SK-N-DZ (cell line): ENCODE results near the gene FYCO1.

Experiments used
- DNase-seq: peaks from one replicate; pipeline ENCODE4 v3.0.0-alpha.2; 2015; ENCODE audit warnings: low spot score

Gene FYCO1

DNA sequence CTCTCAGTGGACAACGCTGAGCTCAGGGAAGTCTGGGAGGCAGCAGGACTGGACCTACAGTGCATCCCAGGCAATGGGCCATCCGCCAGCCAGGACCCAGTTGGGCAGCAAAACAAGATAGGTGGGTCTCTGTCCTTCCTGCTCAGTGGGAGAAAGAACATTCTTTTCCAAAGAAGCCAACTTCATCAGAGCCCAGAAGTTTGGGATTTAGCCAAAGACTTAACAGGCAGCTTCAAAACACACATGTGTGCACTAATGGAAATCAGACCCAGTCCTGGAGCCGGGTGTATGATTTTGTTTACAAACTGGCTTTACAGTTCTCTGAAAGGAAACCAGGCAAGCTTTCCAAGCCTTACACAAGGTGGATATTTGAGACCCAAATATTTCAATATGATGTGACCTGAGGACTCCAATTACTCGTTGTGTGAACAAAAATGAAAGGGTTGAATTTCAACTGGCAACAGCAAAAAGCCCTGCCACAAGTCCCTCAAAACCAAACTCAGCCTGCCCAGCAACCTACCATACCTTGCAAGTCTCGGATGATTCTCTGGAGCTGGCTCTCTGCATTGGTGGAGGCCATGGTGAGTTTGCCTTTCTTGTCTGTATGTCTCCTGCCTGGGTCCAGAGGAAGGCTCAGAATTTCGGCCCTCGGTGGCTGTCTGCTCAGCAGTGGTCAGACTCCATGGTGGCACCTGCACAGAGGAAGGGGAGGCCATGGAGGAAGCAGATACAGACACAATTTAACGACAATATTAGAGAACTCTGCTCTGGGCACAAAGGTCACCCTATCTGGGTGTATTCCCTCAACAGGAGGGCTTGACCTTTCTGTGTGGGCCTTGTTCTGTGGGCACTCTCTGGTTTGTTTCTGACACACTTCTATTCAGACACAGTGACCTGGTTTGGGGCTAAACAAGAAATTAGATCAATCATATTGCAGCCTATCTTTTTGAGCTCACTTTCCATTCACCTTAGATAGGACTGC lies 11.0 kb downstream of the FYCO1 start:
- no peak for DNase-seq

DNA sequence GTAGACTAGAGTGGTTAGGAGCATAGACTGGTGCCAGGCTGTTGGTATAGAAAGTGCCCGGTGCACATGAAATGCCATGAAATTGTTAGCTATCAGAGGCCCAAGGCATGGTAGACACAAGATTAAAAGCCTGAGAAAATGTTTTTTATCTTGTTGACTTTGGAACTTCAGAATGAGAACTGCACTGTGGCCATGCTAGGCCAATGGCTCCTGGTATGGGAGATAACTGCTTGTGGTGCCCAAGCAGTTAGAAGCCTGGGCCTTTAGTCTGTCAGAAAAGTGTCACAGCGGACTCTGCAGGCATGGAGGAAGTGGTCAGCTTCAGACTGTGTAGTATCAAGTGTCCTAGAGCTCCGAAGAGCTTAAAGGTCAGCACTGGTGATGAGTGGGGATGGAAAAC lies 11.9 kb downstream of the FYCO1 start:
- DNase-seq: no peak

DNA sequence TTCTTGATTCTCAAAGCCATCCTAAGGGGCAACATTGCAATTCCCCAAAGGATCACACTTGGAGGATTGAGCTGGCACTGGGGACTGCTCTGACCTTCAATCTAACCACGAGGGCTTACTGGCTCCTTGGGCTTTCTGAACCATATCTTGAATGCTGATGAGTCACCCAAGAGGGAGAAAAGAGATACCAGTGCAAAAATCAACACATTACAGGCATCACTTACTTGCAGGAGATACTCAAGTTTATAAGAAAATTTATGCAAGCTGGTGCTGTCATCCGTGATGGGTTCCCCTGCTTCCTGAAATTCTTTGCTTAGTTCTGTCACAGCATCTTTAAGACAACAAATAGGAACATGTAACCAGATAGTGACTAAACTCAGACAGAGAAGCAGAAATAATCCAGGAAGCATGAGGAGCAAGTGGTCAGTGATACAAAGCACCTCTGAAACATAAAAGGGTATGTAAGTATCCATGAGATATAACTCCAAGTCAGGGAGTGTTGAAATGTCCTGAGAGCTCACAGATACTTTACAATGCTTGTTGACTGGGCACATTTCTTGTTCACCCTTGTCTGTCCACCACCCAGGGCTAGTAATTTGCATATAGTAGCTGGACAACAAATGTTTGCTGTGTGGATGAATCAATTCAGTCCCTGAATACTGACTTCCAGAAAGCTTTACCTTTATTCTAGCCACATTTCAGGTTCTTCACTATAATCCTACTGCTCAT lies 14.1 kb downstream of the FYCO1 start:
- no peak for DNase-seq

- DNase-seq: no peak
Observed at GRCh38 chr3:45980819-45981218, 14.8 kb downstream of the FYCO1 start.

DNA sequence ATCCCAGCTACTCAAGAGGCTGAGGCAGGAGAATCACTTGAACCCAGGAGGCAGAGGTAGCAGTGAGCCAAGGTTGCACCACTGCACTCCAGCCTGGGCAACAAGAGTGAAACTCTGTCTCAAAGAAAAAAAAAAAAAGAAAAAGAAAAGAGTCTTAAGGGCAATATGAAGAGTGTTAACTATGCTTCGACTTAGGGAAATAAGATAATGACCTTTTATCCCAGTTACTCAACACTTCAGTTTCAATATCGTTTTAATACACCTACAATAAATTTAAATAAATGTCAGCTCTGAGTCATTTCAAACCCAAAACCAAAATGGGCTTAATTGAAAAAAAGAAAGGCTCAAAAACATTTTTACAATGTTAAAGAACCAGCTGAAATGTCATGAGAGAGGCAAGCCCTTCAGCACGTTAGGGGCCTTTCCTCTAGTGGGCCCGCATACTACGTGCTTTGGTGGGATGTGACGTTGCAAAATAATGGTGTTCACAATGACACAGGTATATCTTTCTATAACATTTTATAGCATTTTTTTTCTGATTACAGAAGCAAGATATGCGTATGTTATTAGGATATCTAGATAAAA lies 15.3 kb downstream of the FYCO1 start:
- DNase-seq: no peak

DNA sequence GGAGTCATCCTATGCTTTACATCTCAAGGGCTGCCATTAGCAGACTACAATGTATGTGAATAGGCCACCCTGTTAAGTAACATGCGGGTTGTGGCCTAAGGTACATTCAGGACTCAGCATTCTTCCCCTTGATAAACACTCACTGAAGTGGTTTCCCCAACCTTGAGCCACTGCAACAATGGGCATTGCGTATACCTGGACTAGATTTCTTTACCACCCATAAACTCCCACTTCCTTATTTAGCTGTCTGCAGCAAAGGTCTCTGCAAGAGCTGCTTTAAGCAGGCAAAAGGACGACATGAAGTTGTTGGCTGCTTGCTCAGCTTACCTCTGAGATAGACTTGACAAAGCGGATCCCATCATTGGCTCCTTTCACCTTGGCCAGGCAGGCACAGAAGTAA lies 16.2 kb downstream of the FYCO1 start:
- DNase-seq: no peak

DNA sequence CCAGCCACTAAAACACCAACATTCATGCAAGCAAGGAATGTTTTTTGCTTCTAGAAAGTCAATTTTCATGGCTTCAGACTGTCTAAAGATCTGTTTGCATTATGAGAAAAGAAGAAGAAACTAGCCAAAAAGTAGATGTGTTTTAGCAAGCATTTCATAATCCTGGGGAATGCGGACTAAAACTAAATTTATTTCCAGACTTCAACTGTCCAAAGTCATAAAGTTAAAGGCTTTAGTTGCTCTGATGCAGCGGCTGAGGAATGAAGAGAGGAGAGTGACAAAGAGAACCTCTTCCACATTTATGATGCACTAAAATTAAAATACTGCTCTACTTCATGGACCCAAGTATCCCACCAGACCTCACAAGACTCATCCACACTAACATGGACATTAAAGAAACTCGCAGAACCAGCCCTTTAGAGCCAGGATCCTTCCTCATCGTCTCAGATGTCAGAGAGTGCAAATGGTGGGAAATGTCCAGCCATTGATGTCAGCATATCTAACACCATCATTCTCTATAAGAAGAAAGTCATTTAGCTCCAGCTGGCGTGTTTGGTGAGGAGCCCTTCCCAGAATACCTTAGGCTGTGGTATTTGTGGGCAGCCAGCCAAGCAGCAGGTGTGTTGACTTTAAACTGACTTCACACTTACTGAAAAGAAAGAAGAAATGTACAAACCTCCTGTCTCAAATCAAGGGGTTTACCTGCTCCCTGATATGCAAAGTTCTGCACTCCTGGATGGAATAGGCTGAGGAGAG lies 17.4 kb downstream of the FYCO1 start:
- DNase-seq: no peak

DNA sequence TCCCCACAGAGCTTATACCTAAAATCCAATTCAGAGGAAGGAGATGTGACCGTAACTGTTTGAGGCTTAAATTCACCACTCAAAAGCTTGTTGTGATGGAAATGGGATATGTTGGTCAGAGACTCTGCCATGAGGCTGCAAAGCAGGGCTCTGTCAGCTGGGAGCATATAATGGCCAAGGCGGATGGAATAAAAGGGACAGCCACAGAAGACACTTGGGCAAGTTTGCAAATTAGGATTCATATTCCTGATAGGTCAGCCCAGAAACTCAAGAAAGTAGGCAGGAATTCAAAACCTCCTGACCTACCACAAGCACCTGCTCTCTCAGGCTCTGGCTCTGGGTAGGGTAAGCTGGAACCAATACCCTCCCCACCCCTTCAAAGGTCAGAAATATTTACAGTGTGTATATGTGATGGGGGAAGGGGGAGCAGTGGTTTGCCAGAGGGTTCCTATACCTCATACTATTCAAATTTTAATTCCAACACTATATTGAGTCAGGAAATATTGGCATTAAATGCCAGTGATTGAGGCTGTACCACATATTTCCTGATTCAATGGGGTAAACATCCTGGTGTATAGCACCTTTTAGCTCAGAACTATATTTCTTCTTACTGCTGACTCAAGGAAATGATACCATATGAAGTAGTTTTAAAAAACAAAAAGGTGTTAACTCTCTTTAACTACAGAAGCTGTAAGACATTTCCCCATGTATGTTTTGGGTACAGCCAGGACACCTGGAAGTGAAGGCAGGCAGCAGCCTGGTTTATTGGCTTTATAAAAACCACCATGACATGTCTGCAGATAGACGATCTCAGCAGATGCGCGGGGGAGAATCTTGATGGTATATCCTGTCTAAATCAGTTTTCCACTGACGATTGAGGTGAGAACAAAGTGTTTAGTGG lies 19.2 kb downstream of the FYCO1 start:
- no peak for DNase-seq

GRCh38 chr3:45975686-45976085 lies 19.9 kb downstream of the FYCO1 start:
- DNase-seq: no peak

- no peak for DNase-seq
Observed at GRCh38 chr3:45974686-45975085, 20.9 kb downstream of the FYCO1 start.

DNA sequence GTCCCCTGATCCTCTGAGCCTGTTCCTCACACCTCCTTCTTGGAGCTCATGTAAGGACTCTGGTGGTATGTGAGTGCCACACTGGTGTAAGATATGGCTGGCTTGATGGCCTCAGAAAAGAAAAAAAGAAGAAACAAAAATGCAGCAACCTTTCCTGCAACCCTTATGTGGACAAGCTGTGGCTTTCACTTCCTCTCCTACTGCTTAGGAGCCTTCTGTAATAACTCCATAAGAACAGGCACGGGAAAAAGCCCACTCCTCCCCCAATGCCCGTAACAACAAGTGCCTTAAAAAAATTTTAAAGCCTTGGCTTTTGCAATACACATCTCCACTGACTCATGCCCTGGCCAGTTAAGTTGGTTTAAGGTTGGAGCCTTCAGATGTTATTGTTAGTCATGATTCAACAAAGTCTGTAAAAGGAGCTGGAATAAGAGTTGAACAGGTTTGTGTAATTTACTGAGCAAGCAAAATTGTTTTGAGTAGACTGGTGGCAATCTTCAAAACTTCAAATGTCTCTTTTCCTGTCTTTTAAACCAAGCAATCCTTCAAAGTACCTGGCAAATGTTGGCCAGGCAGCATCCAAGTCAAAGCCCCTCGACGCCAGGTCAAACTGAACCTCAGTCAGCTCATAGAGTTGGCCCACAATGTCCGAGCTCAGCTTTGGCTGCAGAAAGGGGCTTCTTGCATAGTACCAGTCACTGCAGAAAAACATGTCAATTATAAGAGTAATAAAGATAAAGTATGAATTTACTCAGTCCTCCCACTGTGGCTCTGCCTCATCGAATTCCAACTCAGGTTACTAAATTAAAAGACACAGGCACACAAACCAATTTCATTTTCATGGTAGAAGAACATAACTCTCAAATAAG lies 22.9 kb downstream of the FYCO1 start:
- DNase-seq: no peak

- no peak for DNase-seq
Observed at GRCh38 chr3:45969953-45970352, 25.7 kb downstream of the FYCO1 start.

DNA sequence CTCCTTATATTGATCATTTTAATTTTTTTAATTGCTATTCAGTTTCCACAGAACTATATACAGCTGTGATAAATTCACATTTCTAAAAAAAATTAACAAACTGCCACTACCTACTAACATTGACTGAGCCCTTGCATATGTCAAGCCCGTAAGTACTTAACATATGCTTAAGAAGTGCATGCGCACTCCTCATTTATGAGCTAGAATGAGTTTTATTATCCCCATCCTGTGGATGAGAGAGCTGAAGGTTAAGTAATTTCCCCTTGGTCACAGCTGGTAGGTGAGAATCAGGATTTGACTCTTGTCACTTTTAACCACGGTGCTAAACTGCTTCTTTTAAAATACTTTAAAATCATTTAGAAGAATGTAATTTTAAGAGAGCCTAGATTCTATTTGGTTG lies 26.5 kb downstream of the FYCO1 start:
- no peak for DNase-seq

DNA sequence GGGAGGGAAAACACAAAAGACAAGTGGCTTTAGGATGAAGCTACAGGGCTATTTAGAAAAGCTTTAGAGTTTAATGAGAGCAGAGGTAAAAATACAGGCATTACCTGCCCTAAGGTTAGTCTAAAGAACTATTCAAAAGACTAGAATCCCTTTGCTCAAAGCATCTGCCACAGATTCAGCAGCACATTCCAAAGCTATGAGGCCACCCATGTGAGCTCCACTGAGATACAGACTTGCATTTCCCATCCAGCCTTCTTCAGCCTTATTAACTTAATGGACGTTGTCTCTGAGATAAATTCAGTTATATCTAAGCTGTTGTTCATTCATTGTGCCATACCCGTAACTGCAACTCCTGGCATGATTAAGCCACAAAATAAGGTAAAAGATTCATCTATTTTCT lies 26.9 kb downstream of the FYCO1 start:
- DNase-seq: no peak

DNA sequence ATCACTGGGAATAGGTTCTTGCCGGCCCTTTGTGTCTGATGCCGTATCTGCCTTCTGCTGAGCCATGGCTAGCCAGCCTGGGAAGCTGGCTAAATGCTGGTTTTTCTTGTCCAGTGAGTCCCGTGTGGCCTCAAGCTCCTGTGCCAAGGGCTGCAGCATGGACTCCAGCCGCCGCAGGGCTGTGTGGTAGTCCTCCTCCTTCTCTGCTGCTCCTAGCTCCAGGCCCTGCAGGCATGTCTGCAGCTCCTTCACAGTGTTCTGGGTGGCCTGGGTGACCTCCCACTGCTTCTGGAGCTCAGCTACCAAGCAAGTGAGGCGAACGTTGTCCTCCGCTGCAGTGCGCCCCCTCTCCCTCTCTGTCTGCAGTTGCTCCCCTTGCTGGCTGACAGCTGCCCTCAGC lies 27.5 kb downstream of the FYCO1 start:
- no peak for DNase-seq

- no peak for DNase-seq
Observed at GRCh38 chr3:45967724-45968123, 27.9 kb downstream of the FYCO1 start.

GRCh38 chr3:45966950-45967640 lies 28.5 kb downstream of the FYCO1 start:
- DNase-seq: no peak

DNA sequence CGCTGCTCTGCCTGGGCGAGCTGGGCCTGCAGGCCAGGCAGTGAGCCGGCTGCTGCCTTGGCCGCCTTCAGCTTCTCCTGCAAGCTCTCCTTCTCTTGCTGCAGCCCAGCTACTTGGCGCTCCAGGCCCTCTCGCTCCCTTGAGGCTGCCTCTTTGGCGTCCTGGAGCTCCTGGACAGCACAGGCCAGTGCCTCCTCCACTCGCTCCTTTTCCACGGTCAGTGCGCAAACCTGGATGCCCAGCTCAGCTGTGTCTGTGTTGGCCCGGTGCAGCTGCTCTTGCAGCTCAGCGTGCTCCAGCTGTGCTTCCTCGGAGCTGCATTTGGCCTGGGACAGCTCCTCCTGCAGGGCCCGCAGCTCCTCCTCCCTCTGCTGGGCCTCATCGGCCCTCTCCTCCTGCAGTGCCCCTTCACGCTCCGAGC lies 29.2 kb downstream of the FYCO1 start:
- DNase-seq: no peak

DNA sequence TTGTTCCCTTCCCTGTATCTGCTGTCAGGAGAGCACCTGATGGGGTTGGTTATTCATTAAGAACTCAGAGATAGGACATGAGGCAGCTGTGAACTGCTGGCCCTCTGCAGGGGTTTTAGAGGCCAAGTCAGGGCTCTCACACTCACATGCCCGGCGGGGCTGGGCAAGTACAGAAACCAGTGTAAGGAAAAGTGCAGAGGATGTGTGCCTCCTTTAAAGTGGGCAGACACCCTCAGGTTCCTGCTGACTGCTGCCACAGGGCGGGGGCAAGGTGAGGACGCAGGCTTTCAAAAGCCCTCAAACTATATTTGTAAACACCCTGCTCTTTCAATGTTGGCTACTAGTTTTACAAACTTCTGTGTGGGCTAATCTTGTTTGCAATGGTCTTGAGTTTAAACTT lies 30.0 kb downstream of the FYCO1 start:
- no peak for DNase-seq
